Activated CD4-positive, alpha-beta memory T cell treated with anti-CD3 and anti-CD28 coated beads for 36 hours (primary cell): ENCODE measurements around the gene LDLRAD2. TPM values are rescaled to one million over a fixed set of nuclear protein-coding genes. Genes with fewer than 3 reads are reported as not detected.

Experiments
- CTCF ChIA-PET: fragments of 350-600 bp; sonication (Branson Sonifier 250); formaldehyde crosslinking; loops from one replicate; lab custom pipeline; 2021; ENCODE audit warnings: antibody characterized with exemption, inconsistent platforms; lab: Charles Lee
- POLR2A ChIA-PET: fragments of 350-600 bp; sonication (Branson Sonifier 250); formaldehyde crosslinking; loops from one replicate; lab custom pipeline; 2021; ENCODE audit warnings: antibody characterized with exemption; lab: Charles Lee
- DNase-seq: peaks from one replicate; pipeline ENCODE4 v3.0.0-alpha.2; 2020
- H3K27ac Mint-ChIP-seq: one replicate; pipeline ENCODE4 v1.8.0; 2021; ENCODE audit warnings: mixed read lengths
- H3K27me3 Mint-ChIP-seq: one replicate; pipeline ENCODE4 v1.8.0; 2021; ENCODE audit warnings: mixed read lengths
- H3K36me3 Mint-ChIP-seq: one replicate; pipeline ENCODE4 v1.8.0; 2021; ENCODE audit warnings: mixed read lengths
- H3K4me1 Mint-ChIP-seq: one replicate; pipeline ENCODE4 v1.8.0; 2021; ENCODE audit warnings: low read depth, mixed read lengths
- H3K4me3 Mint-ChIP-seq: one replicate; pipeline ENCODE4 v1.8.0; 2021; ENCODE audit warnings: mild to moderate bottlenecking, mixed read lengths
- H3K9me3 Mint-ChIP-seq: one replicate; pipeline ENCODE4 v1.8.0; 2021; ENCODE audit warnings: mixed read lengths
- intact Hi-C: fragments of 100-400 bp; cut with micrococcal nuclease; formaldehyde crosslinking; loops from one replicate; pipeline ENCODE4 v1.15.1; 2023
- total RNA-seq, 2 experiments: library from RNA; stranded (reverse); gene quantifications; one replicate each; pipeline ENCODE4 v1.2.3, GENCODE V29; 2021

LDLRAD2 gene
- total RNA-seq, 2 experiments from 2014 or later, result not detected

- Mint-ChIP-seq H3K9me3 (no peaks in the 10 kb centered on the region), H3K4me3 (no peak overlapping the region), H3K4me1 (no peaks in the 10 kb centered on the region), H3K27ac (no peak overlapping the region), H3K27me3 (no peaks in the 10 kb centered on the region), H3K36me3 (no peaks in the 10 kb centered on the region)
- DNase-seq, result no peak
- intact Hi-C loops, result no loop called here
- ChIA-PET CTCF (no interaction called here), POLR2A (no interaction called here)
Measured at GRCh38 chr1:21872445-21873079, 60.5 kb downstream of the LDLRAD2 start.

DNA sequence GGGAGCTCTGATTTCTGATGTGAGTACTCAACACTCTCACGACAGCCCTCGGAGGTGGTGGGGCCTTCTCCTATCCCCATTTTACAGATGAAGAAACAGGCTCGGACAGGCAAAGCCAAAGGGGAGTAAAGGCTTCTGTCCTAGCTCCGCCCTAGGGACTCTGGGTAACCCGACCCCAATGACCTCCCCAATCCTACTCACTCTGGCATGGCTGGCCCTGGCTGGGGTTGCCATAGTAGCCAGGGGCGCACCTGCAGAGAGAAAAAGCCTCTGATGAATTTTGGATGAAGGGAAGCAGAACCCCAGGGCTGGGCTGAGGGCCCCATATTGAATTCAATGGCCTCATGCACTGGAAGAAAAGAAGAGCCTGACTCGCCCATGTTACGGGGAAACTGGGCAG is 61.1 kb downstream of the LDLRAD2 start:
- H3K4me1 Mint-ChIP-seq, result no peaks in the 10 kb centered on the region
- ChIA-PET POLR2A (no interaction called here), CTCF (no interaction called here)
- H3K27me3 Mint-ChIP-seq, result no peaks in the 10 kb centered on the region
- H3K36me3 Mint-ChIP-seq, result no peaks in the 10 kb centered on the region
- no peak for DNase-seq
- intact Hi-C loops, result no loop called here
- no peak overlapping the region for H3K4me3 Mint-ChIP-seq
- H3K9me3 Mint-ChIP-seq, result no peaks in the 10 kb centered on the region
- no peak overlapping the region for H3K27ac Mint-ChIP-seq

GRCh38 chr1:21873761-21874160 is 61.7 kb downstream of the LDLRAD2 start:
- Mint-ChIP-seq H3K36me3 (no peaks in the 10 kb centered on the region), H3K4me1 (no peaks in the 10 kb centered on the region), H3K27ac (no peak overlapping the region), H3K4me3 (no peak overlapping the region), H3K27me3 (no peaks in the 10 kb centered on the region), H3K9me3 (no peaks in the 10 kb centered on the region)
- POLR2A ChIA-PET, result no interaction called here
- CTCF ChIA-PET, result no interaction called here
- intact Hi-C loops, result no loop called here
- DNase-seq, result no peak

DNA sequence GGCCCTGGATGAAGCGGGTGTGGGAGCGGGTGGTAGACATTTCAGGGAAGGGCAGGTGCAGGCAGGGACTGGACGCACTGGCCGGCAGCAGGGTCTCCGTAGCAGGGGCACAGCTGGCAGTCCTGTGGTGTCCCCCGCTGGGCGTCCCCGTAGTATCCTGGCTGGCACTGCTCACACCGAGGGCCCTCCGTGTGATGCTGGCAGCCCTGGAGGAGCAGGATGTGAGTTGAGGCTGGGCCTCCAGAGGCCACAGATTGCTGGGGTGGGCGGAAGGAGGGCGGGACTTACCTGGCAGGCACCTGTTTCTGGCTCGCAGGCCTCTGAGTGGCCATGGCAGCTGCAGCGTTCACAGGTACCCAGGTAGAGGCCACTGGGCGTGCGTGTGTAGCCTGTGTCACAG is 62.3 kb downstream of the LDLRAD2 start:
- Mint-ChIP-seq H3K4me1 (no peaks in the 10 kb centered on the region), H3K27me3 (no peaks in the 10 kb centered on the region), H3K4me3 (no peak overlapping the region), H3K27ac (no peak overlapping the region), H3K36me3 (no peaks in the 10 kb centered on the region), H3K9me3 (no peaks in the 10 kb centered on the region)
- ChIA-PET POLR2A (no interaction called here), CTCF (no interaction called here)
- DNase-seq, result no peak
- intact Hi-C loops, result no loop called here

Other genes starting within 250 kb of the LDLRAD2 start
- 1 to 10 TPM; 1.1 to 1.7 TPM for gene RAP1GAP, start 142.9 kb upstream of the LDLRAD2 start, total RNA-seq
- gene USP48, start 29.1 kb upstream of the LDLRAD2 start, total RNA-seq, result 10 to 100 TPM; 77.2 to 91.1 TPM
- 1 to 10 TPM; 2.8 to 3.7 TPM for gene HSPG2, start 125.0 kb downstream of the LDLRAD2 start, total RNA-seq
- not detected for gene CELA3B, start 164.8 kb downstream of the LDLRAD2 start, total RNA-seq
- not detected for gene CELA3A, start 189.4 kb downstream of the LDLRAD2 start, total RNA-seq
- gene CDC42, start 240.4 kb downstream of the LDLRAD2 start, total RNA-seq, result 100 to 1,000 TPM; 310 to 314 TPM